Effector CD8-positive, alpha-beta T cell (primary cell): Measurements from ENCODE around the gene DNMBP.

Experiments
- DNase-seq: peaks from one replicate; lab custom pipeline; 2025; lab: John Stamatoyannopoulos, UW
- total RNA-seq, 4 experiments: gene quantifications; one replicate each; lab custom pipeline; 2026; lab: John Stamatoyannopoulos, UW

DNMBP gene
- 15.3 to 28.2 (median 19.1) reads per million in 4 experiments for total RNA-seq

- peak; percentile 70 for DNase-seq
These were observed at the start of gene DNMBP for GRCh38 chr10:100009793-100010676. Gene DNMBP, minus strand, starts transcription at chr10:100009947. Its CDS starts 37,823 bp downstream, at chr10:99972124.

GRCh38 chr10:100057948-100058347 is 48.2 kb upstream of the DNMBP start:
- DNase-seq = no peak

DNA sequence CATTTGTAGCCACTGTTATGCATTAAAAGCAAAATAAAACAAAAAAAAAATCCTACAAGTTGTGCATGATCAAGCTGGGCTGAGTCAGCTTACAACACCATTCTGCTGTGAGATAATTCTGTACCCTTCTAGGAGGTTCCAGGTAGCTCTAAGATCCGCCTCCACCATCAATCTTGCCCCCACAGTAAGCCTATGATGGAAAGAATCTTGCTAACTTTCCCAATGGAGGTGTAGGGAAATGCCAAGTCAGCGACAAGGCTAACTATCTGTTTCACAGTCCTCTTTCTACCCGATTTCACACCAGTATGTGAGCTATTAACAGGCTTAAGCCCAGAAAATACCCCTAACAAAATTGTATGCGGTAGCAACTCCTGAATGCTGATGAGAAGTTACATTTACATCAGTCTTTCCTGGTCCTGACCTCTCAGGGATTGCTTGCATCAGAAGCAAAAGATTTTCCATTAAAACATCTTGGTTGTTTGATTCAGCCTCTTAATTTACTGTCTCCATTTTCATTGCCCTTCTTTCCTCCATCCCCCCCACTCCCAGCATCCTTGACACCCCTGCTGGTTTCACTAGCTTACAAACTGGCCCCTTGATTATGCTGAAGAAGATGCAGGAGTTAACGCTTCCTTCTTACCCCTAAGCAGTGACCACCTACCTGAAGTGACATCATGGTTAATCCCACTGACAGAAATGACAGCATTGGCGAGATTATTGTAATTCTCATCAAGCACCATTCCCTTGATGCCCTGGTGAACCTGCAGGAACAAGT is 44.1 kb upstream of the DNMBP start:
- no peak for DNase-seq

- DNase-seq = peak; percentile 75
These were observed 36.3 kb upstream of the DNMBP start for GRCh38 chr10:100046021-100046486.

DNA sequence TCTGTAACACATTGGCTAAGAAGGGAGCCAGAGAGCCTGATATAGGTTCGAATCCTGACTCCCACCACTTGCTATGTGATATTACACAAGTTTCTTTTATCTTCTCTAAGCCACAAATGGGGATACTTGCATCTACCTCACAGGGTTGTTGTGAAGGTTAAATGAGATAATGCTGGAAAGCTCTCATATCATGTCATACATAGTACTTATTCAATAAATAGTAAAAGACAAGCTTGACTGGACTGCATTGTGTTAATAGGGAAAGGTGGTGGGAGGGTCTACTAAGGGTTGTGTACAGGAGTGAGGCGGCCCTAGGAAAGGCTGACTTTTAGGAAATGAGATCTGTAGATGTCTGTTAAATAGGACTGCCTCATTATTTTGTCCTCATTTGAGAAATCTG is 35.8 kb upstream of the DNMBP start:
- DNase-seq = no peak

DNA sequence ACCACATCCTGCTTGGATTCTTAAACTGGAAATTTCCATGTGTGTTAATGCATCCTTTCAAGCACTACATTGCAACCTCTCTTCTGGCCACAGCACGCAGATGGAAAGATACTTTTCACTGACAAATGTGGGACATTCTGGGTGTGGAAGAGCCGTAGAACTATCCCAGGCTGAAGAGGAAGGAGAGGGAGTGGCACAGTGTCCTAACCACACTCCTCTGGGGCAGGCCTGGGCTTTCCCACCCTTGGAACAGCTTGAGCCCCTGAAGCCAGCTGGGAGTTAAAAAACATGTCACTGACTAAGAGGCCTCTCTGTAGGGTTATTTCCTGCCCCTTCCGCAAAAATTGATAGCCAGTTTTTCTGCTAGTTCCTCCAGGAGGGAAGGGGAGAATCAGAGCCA is 34.0 kb upstream of the DNMBP start:
- DNase-seq = no peak

DNA sequence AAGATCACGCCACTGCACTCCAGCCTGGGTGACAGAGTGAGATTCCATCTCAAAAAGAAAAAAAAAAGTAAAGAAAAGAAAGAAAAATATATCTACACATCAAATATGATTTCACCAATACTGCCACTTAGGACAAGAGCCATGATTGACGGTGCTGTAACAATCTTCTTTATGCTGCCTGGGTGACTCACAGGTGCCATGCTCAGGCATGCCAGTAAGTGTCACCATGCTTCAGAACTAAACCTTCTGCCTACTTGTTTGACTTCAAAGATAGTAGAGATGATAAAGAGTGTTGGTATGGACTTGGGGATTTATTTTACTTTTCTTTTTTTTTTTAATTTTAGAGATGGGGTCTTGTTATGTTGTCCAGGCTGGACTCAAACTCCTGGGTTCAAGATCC is 33.6 kb upstream of the DNMBP start:
- no peak for DNase-seq

- no peak for DNase-seq
These were observed 31.7 kb upstream of the DNMBP start for GRCh38 chr10:100041306-100042002.

GRCh38 chr10:100038561-100039071 is 28.9 kb upstream of the DNMBP start:
- no peak for DNase-seq

- no peak for DNase-seq
These were observed 28.1 kb upstream of the DNMBP start for GRCh38 chr10:100037758-100038315.

DNA sequence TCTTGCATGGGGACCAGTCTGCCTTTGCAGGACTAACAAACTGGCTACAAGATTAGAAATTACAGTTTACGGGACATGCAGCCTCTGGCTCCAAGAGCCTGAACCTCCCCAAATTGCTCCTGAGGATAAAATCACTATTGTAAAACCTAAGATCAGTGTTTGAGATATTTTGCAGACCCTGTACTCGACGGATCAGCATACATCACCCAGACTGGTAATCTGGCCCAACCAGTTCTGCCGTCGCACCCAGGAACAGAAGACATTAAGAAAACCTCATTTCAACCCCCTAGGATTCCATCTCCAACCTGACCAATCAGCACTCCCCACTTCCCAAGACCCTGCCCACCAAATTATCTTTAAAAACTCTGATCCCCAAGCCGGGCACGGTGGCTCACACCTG is 27.1 kb upstream of the DNMBP start:
- no peak for DNase-seq

- no peak for DNase-seq
These were observed 24.1 kb upstream of the DNMBP start for GRCh38 chr10:100033766-100034418.

GRCh38 chr10:100027416-100027815 is 17.7 kb upstream of the DNMBP start:
- DNase-seq = no peak

DNA sequence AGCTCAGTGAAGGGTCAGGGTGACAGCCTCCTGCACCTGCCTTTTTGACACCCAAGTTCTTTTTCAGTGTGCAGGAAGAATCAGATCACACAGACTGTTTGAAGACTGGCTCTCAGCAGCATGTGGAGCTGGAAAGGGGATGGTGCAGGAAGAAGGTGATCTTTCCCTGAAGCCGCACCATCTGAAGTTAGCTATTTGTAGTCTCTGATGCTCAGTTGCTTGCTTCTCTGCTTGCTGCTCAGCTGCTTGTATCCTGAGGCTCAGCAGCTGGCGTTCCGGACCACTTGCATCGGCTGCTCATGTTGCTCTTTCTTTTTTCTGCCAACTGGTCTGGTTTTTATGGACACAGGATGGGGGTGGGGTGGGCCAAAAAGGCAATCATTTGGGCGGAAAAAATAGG is 15.8 kb upstream of the DNMBP start:
- DNase-seq = no peak

GRCh38 chr10:100024748-100025147 is 15.0 kb upstream of the DNMBP start:
- no peak for DNase-seq

- no peak for DNase-seq
These were observed 12.7 kb upstream of the DNMBP start for GRCh38 chr10:100022403-100022802.

DNA sequence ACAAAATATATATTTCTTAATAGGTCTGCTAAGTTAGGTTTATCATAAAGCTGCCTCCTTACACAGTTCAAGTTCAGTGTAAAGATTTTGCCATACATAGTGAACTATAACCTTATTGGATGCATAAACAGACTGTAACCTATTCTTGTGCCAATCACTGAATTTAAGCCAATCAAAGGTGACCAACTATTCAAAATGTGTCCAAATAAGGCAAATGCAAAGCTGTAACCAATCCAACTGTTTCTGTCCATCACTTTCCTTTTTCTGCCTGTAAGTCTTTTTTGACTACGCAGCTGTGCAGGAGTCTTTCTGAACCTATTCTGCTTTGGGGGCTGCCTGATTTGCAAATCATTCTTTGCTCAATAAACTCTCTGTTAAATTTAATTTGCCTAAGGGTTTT is 11.6 kb upstream of the DNMBP start:
- no peak for DNase-seq

GRCh38 chr10:100020886-100021253 is 11.1 kb upstream of the DNMBP start:
- no peak for DNase-seq

GRCh38 chr10:100020142-100020885 is 10.6 kb upstream of the DNMBP start:
- no peak for DNase-seq

GRCh38 chr10:100019787-100020141 is 10.0 kb upstream of the DNMBP start:
- DNase-seq = no peak
